HFF-Myc (cell line): ENCODE data around the gene FAIM.

Experiments
- DNase-seq: peaks from one replicate; pipeline ENCODE4 v3.0.0-alpha.2; 2011; ENCODE audit warnings: low read depth; ENCODE audit errors: extremely low read depth
- H3K4me3 ChIP-seq: replicated peaks from 2 replicates; pipeline ENCODE4 v1.5.1; 2011; ENCODE audit warnings: low read depth, mild to moderate bottlenecking, control low read depth, low read length
- TF ChIP-seq, protein P1 (sequence below): IDR thresholded peaks from 2 replicates; pipeline ENCODE4 v1.5.1; 2012; ENCODE audit warnings: mild to moderate bottlenecking, low read depth, low read length, control low read depth; ENCODE audit errors: missing control alignments

Gene FAIM

DNA sequence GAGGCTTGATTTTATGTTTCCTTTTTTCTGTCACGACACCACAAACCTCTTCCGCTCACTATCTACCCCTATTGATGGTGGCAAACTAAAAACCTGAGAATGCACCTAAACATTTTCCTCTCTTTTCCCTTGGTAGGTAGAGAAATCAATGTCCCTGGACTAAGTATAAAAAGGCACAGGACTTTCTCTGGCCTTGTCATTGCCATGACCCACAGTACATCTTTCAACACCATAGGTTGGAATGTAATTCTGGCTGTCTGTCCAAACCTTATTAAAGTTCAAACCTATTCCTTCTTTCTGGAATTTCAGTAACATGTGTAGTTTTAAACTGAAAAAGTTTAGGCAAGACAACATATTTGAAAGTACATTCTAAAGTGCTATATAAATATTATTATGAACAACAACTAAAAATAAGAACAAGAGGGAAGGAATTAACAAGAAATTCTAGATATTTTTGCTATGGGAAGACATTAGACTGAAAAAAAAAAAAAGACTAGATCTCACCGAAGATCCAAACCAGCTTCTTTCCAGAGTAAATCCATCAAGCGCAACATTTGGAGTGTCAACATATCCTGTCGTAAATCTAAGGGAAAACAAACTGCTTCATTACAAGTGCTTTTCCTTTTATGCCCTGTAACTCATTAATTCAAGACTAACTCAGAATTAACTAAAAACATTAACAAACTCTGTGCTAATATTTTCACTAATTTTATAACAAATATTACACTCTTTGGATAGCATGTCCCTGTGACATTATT lies 73.1 kb downstream of the FAIM start:
- TF ChIP-seq, protein P1, sequence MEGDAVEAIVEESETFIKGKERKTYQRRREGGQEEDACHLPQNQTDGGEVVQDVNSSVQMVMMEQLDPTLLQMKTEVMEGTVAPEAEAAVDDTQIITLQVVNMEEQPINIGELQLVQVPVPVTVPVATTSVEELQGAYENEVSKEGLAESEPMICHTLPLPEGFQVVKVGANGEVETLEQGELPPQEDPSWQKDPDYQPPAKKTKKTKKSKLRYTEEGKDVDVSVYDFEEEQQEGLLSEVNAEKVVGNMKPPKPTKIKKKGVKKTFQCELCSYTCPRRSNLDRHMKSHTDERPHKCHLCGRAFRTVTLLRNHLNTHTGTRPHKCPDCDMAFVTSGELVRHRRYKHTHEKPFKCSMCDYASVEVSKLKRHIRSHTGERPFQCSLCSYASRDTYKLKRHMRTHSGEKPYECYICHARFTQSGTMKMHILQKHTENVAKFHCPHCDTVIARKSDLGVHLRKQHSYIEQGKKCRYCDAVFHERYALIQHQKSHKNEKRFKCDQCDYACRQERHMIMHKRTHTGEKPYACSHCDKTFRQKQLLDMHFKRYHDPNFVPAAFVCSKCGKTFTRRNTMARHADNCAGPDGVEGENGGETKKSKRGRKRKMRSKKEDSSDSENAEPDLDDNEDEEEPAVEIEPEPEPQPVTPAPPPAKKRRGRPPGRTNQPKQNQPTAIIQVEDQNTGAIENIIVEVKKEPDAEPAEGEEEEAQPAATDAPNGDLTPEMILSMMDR, result no peak
- H3K4me3 ChIP-seq, result no peak overlapping the region
- no peak for DNase-seq

GRCh38 chr3:138682648-138683047 lies 74.1 kb downstream of the FAIM start:
- H3K4me3 ChIP-seq, result no peak overlapping the region
- DNase-seq, result no peak
- TF ChIP-seq, protein P1, result no peak
